GM12878 (cell line): Measurements from ENCODE around the gene HIPK4. TPM values are rescaled to one million over a fixed set of nuclear protein-coding genes. Genes with fewer than 3 reads are reported as not detected.
A peak's percentile ranks its signal among the peaks of the same experiment; 100 is the strongest.

Experiments
- BACH1 ChIP-seq: fragments of 450-650 bp; IDR thresholded peaks from 2 replicates; pipeline ENCODE4 v1.6.1; 2017; ENCODE audit warnings: mild to moderate bottlenecking, borderline replicate concordance
- ELK1 ChIP-seq: IDR thresholded peaks from 2 replicates; pipeline ENCODE4 v1.6.1; 2012; ENCODE audit warnings: low read depth, low read length, improper control_type of control experiment
- GATAD2B ChIP-seq: fragments of 450-650 bp; conservative IDR thresholded peaks from 2 replicates; pipeline ENCODE4 v1.6.1; 2017; ENCODE audit warnings: low read depth, mild to moderate bottlenecking, moderate library complexity
- LARP7 ChIP-seq: fragments of 450-650 bp; IDR thresholded peaks from 2 replicates; pipeline ENCODE4 v1.6.1; 2017; ENCODE audit warnings: mild to moderate bottlenecking
- NR2F1 ChIP-seq: fragments of 450-650 bp; conservative IDR thresholded peaks from 2 replicates; pipeline ENCODE4 v1.6.1; 2017; ENCODE audit warnings: mild to moderate bottlenecking
- NRF1 ChIP-seq: conservative IDR thresholded peaks from 2 replicates; pipeline ENCODE4 v1.6.1; 2011; ENCODE audit warnings: mild to moderate bottlenecking, low read depth, low read length, improper control_type of control experiment
- PAX8 ChIP-seq: fragments of 450-650 bp; IDR thresholded peaks from 2 replicates; pipeline ENCODE4 v1.6.1; 2017; ENCODE audit warnings: mild to moderate bottlenecking, moderate library complexity
- POLR2AphosphoS2 ChIP-seq: IDR thresholded peaks from 2 replicates; pipeline ENCODE4 v1.6.1; 2011; ENCODE audit warnings: low read depth, mild to moderate bottlenecking, low read length, improper control_type of control experiment, moderate library complexity
- PRDM15 ChIP-seq: fragments of 450-650 bp; formaldehyde crosslinking; IDR thresholded peaks from 2 replicates; pipeline ENCODE4 v1.4.0; 2020; ENCODE audit warnings: mild to moderate bottlenecking, moderate library complexity
- RFX5 ChIP-seq: IDR thresholded peaks from 2 replicates; pipeline ENCODE4 v1.6.1; 2011; ENCODE audit warnings: low read depth, low read length, improper control_type of control experiment
- SREBF2 ChIP-seq: IDR thresholded peaks from 2 replicates; pipeline ENCODE4 v1.6.1; 2012; ENCODE audit warnings: mild to moderate bottlenecking, low read length
- TCF12 ChIP-seq: IDR thresholded peaks from 2 replicates; pipeline ENCODE4 v1.6.1; 2011; ENCODE audit warnings: low read depth, mild to moderate bottlenecking, low read length
- USF1 ChIP-seq: IDR thresholded peaks from 2 replicates; pipeline ENCODE4 v1.6.1; 2011; ENCODE audit warnings: borderline replicate concordance, low read depth, mild to moderate bottlenecking, moderate library complexity, mixed read lengths, low read length; ENCODE audit not compliant: insufficient read depth; ENCODE audit errors: extremely low read length
- ZBTB4 ChIP-seq: fragments of 450-650 bp; formaldehyde crosslinking; IDR thresholded peaks from 2 replicates; pipeline ENCODE4 v1.4.0; 2022; ENCODE audit warnings: mild to moderate bottlenecking, moderate library complexity
- polyA plus RNA-seq, 11 experiments: library from polyadenylated mRNA; depleted of rRNA in 4 of 11; unstranded in 6 of 11; stranded (reverse) in 5 of 11; fragments of >200 nt; fragmentation: Nextera tagmentation in 4 of 11; fragmentation: Illumina TruSeq in 1 of 11; extraction: Ambion mirVana in 4 of 11; extraction: Trizol in 1 of 11; gene quantifications; 1 replicate in 1 of 11; 2 replicates in 10 of 11; pipeline versions ENCODE4 v1.2.1 to v1.2.3, GENCODE V29; 2011 to 2016; ENCODE audit warnings: inconsistent platforms in 2 of 11, missing spikeins in 2 of 11, low read depth in 1 of 11
- total RNA-seq, 4 experiments: library from RNA; depleted of rRNA in 3 of 4; stranded (reverse); fragments of >200 nt in 3 of 4; fragmentation: Illumina TruSeq in 1 of 4; extraction: Trizol in 1 of 4; gene quantifications; 2 replicates each; pipeline versions ENCODE4 v1.2.1 to v1.2.3, GENCODE V29; 2013 to 2021
- TF ChIP-seq, protein P1 (sequence below): fragments of 450-650 bp; IDR thresholded peaks from 2 replicates; pipeline ENCODE4 v1.6.1; 2014; ENCODE audit warnings: mild to moderate bottlenecking
- TF ChIP-seq, protein P2 (sequence below): fragments of 450-650 bp; IDR thresholded peaks from 2 replicates; pipeline ENCODE4 v1.6.1; 2017; ENCODE audit warnings: mild to moderate bottlenecking, low read depth, inconsistent platforms; ENCODE audit not compliant: poor library complexity, severe bottlenecking

The HIPK4 gene
- total and polyA plus RNA-seq, 10 of the 15 experiments (the other 5 are each of a cell fraction or from before 2014, with no cell fraction given): 0.07 to 0.13 (median 0.08) TPM; not detected in 7

- TF ChIP-seq, protein P1, sequence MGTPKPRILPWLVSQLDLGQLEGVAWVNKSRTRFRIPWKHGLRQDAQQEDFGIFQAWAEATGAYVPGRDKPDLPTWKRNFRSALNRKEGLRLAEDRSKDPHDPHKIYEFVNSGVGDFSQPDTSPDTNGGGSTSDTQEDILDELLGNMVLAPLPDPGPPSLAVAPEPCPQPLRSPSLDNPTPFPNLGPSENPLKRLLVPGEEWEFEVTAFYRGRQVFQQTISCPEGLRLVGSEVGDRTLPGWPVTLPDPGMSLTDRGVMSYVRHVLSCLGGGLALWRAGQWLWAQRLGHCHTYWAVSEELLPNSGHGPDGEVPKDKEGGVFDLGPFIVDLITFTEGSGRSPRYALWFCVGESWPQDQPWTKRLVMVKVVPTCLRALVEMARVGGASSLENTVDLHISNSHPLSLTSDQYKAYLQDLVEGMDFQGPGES: peak; percentile 93
- TF ChIP-seq, protein P2, sequence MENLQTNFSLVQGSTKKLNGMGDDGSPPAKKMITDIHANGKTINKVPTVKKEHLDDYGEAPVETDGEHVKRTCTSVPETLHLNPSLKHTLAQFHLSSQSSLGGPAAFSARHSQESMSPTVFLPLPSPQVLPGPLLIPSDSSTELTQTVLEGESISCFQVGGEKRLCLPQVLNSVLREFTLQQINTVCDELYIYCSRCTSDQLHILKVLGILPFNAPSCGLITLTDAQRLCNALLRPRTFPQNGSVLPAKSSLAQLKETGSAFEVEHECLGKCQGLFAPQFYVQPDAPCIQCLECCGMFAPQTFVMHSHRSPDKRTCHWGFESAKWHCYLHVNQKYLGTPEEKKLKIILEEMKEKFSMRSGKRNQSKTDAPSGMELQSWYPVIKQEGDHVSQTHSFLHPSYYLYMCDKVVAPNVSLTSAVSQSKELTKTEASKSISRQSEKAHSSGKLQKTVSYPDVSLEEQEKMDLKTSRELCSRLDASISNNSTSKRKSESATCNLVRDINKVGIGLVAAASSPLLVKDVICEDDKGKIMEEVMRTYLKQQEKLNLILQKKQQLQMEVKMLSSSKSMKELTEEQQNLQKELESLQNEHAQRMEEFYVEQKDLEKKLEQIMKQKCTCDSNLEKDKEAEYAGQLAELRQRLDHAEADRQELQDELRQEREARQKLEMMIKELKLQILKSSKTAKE: no peak
- TF ChIP-seq PRDM15 (CRISPR knock-in tag) (peak; percentile 98), RFX5 (peak; percentile 32; the same call in 1 of the 2 replicates), GATAD2B (no peak), NR2F1 (peak; percentile 33; the same call in 1 of the 2 replicates), ELK1 (peak; percentile 63), TCF12 (no peak), LARP7 (peak; percentile 61; the same call in 1 of the 2 replicates), POLR2AphosphoS2 (peak; percentile 95), BACH1 (peak; percentile 84), NRF1 (peak; percentile 75), ZBTB4 (peak; percentile 98), PAX8 (no peak), USF1 (peak; percentile 100), SREBF2 (peak; percentile 48; the same call in 1 of the 2 replicates)
Observed at GRCh38 chr19:40348125-40348913, 41.7 kb downstream of the HIPK4 start, which contains the start of the genes C19orf47 and PLD3 (continued).
